ENCODE results near the gene C14orf180. TPM values are rescaled to one million over a fixed set of nuclear protein-coding genes. Genes with fewer than 3 reads are reported as not detected.

Gene C14orf180
- total RNA-seq, 1 experiment from 2014 or later: not detected

DNA sequence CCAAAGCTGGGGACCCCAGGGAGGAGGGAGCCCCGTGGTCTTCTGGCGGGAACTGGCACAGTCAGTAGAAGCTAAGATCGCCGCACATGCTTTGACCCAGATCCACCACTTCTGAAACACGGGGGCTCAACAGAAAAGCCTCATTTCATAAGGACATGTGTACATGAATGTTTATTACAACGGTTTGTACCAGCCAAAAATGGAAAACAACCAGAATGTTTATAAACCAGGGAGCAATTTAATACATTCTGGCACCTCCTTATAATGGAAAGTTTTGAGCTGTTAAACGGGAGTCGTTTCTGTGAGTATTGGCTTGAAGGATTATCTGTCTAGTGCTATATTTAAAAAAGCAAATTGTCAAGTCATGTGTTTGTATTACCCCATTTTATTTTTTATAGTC lies 32.3 kb downstream of the C14orf180 start:
- H2BK20ac ChIP-seq (ENCODE audit: low read depth, low read length, poor library complexity, severe bottlenecking): no peak overlapping the region
- no peak overlapping the region for H3K9ac ChIP-seq (ENCODE audit: extremely low read depth, insufficient read length, low read length)
- no peak overlapping the region for H3T11ph ChIP-seq (ENCODE audit: low read length)
- no peak overlapping the region for H2BK15ac ChIP-seq (ENCODE audit: low read depth, low read length)
- H3K27ac ChIP-seq (ENCODE audit: insufficient read length, low read depth, low read length): no peak overlapping the region
- no peaks in the 10 kb centered on the region for H3K4me1 ChIP-seq (ENCODE audit: insufficient read depth, low read length)
- no peak overlapping the region for H3K56ac ChIP-seq (ENCODE audit: insufficient read length, low read depth, low read length)
- no peaks in the 10 kb centered on the region for H3K9me3 ChIP-seq (ENCODE audit: control insufficient read depth, low read depth, low read length)
- Mint-ChIP-seq H3K9me3 (peaks cover 0 to 6% of the 10 kb centered on the region in 2 experiments; a peak in 2 of 5 replicates), H3K36me3 (ENCODE audit: insufficient read depth in 1 of 3, low read depth in 3 of 3) (no peaks in the 10 kb centered on the region; a peak in 1 of 7 replicates), H3K27me3 (ENCODE audit: low read depth) (peaks cover 67% of the 10 kb centered on the region), H3K4me3 (no peak overlapping the region), H3K4me1 (no peaks in the 10 kb centered on the region), H3K27ac (no peak overlapping the region)
- no peak overlapping the region for H4K8ac ChIP-seq (replicated peaks; ENCODE audit: insufficient read length, low read depth, low read length)
- no peak overlapping the region for H4K91ac ChIP-seq (ENCODE audit: insufficient read length, low read depth, low read length)
- no peaks in the 10 kb centered on the region for H3K79me2 ChIP-seq (ENCODE audit: insufficient read depth, low read length)
- no peak for DNase-seq
- no peaks in the 10 kb centered on the region for H3K79me1 ChIP-seq (ENCODE audit: insufficient read depth, low read depth, low read length, poor library complexity, severe bottlenecking)
- no peak overlapping the region for H2AK5ac ChIP-seq (ENCODE audit: insufficient read length, low read length)
- no peak overlapping the region for H3K23ac ChIP-seq (ENCODE audit: insufficient read length, low read depth, low read length)
- H2BK5ac ChIP-seq (ENCODE audit: insufficient read length, low read length): no peak overlapping the region
- H3K23me2 ChIP-seq (ENCODE audit: insufficient read length, low read depth, low read length, poor library complexity, severe bottlenecking): no peaks in the 10 kb centered on the region
- no peaks in the 10 kb centered on the region for H4K20me1 ChIP-seq (ENCODE audit: control insufficient read depth, insufficient read depth, insufficient read length)
- no peak overlapping the region for H3K4ac ChIP-seq (ENCODE audit: low read depth, low read length)
- TF ChIP-seq CTCF (conservative IDR thresholded peaks at IDR 0.05): no peak
- no peaks in the 10 kb centered on the region for H3K27me3 ChIP-seq (ENCODE audit: insufficient read depth, low read length)
- no CpG with 5 or more reads among the region's 8 CpGs for WGBS (ENCODE audit: extremely low coverage, insufficient read length, low lambda C conversion rate)
- no peak overlapping the region for H4K5ac ChIP-seq (ENCODE audit: insufficient read length, low read depth, low read length)
- no peak overlapping the region for H3K14ac ChIP-seq (ENCODE audit: insufficient read depth, low read length)
- H2AFZ ChIP-seq (ENCODE audit: low read length): no peak overlapping the region
- no peak overlapping the region for H3K4me2 ChIP-seq (ENCODE audit: insufficient read depth, insufficient read length, low read length)
- H2BK12ac ChIP-seq (ENCODE audit: insufficient read length, low read depth, low read length): no peak overlapping the region
- no peak overlapping the region for H3K18ac ChIP-seq (ENCODE audit: insufficient read length, low read depth, low read length)
- no peak overlapping the region for H2BK120ac ChIP-seq (ENCODE audit: low read depth, low read length, poor library complexity, severe bottlenecking)

All from H9 (cell line).